Body of pancreas (tissue), 4 donors: ENCODE measurements around the gene ZEB2. TPM values are rescaled to one million over a fixed set of nuclear protein-coding genes. Genes with fewer than 3 reads are reported as not detected.

Source experiments
- ATAC-seq: fragments of 150-250 bp; one replicate; pipeline ENCODE4 v1.9.1; 2016
- DNase-seq, 4 donors: peaks; one replicate each; pipeline ENCODE4 v3.0.0-alpha.2; 2019
- H3K27ac ChIP-seq, 4 donors: fragments of 200-600 bp; sonication (generic); 1 replicate in 3 of 4; 2 replicates in 1 of 4; pipeline versions ENCODE4 v1.5.1 to v1.6.1; 2016 to 2019; ENCODE audit warnings: mild to moderate bottlenecking in 1 of 4, mixed read lengths in 1 of 4, moderate library complexity in 1 of 4
- H3K27me3 ChIP-seq, 2 donors: fragments of 200-600 bp; sonication (generic); one replicate each; pipeline ENCODE4 v1.6.0; 2016; ENCODE audit warnings: mild to moderate bottlenecking in 1 of 2
- H3K36me3 ChIP-seq, 2 donors: fragments of 200-600 bp; sonication (generic); replicated peaks in 1 of 2; 2 replicates each; pipeline ENCODE4 v1.5.1; 2016; ENCODE audit warnings: low read depth in 2 of 2; ENCODE audit not compliant: insufficient read depth in 1 of 2
- H3K4me1 ChIP-seq: fragments of 200-600 bp; sonication (generic); one replicate; pipeline ENCODE4 v1.6.0; 2016
- H3K4me3 ChIP-seq, 2 donors: fragments of 200-600 bp; sonication (generic); 1 replicate in 1 of 2; 2 replicates in 1 of 2; pipeline ENCODE4 v1.5.1; 2016 to 2019
- H3K9me3 ChIP-seq, 3 donors: fragments of 200-600 bp; sonication (generic); 1 replicate in 2 of 3; 2 replicates in 1 of 3; pipeline ENCODE4 v1.5.1; 2016
- POLR2A ChIP-seq, 3 donors: fragments of 450-650 bp; IDR thresholded peaks; one replicate each; pipeline ENCODE4 v1.6.1; 2016; ENCODE audit warnings: antibody characterized with exemption in 3 of 3, mild to moderate bottlenecking in 2 of 3
- WGBS, 2 donors: methylation state at CpG; one replicate each; pipeline ENCODE4 v1.1.5; 2017; 5-methylcytosine and 5-hydroxymethylcytosine counted together
- intact Hi-C: fragments of 100-400 bp; cut with DNase I; formaldehyde crosslinking; loops from one replicate; pipeline ENCODE4 v1.15.1; 2023
- total RNA-seq, 2 donors: library from RNA; depleted of rRNA; stranded (reverse); fragments of >200 nt; gene quantifications; one replicate each; pipeline ENCODE4 v1.1.0, GENCODE V29; 2016
- TF ChIP-seq, protein P1 (sequence below), 7 experiments: fragments of 450-650 bp in 4 of 7; fragments of 200-600 bp in 3 of 7; sonication (generic) in 3 of 7; IDR thresholded peaks; one replicate each; pipeline ENCODE4 v1.5.1; 2016 to 2019; ENCODE audit warnings: antibody characterized with exemption in 7 of 7

Gene ZEB2
- total RNA-seq, 2 donors from 2014 or later, result 18.5 to 24.6 TPM

DNA sequence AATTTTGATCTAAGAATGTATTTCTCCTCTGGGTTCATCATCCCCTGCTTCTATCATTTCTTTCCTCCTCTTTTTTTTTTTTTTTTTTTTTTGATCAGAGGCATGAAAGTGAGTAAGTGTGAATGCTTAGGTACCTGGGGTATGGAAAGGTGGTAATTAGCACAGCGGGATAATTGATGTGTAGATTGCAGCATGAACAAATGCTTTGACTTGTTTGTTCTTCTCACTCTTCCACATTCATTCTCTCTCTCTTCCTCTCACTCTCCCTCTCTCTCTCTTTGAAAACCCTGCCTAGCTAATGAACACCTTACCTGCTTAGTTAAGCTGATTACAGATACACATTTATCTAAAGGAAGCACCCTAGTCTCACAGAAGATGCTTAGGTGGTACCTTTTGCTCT is 74.7 kb downstream of the ZEB2 start:
- no peak for DNase-seq
- Histone ChIP-seq H3K36me3 (no peaks in the 10 kb centered on the region), H3K27me3 (no peaks in the 10 kb centered on the region), H3K27ac (no peak overlapping the region), H3K4me1 (no peaks in the 10 kb centered on the region), H3K4me3 (no peak overlapping the region), H3K9me3 (no peaks in the 10 kb centered on the region)
- intact Hi-C loops, result no loop called here
- ATAC-seq, result no peak
- no peak for TF ChIP-seq POLR2A (IDR thresholded peaks at IDR 0.05)
- TF ChIP-seq, protein P1, sequence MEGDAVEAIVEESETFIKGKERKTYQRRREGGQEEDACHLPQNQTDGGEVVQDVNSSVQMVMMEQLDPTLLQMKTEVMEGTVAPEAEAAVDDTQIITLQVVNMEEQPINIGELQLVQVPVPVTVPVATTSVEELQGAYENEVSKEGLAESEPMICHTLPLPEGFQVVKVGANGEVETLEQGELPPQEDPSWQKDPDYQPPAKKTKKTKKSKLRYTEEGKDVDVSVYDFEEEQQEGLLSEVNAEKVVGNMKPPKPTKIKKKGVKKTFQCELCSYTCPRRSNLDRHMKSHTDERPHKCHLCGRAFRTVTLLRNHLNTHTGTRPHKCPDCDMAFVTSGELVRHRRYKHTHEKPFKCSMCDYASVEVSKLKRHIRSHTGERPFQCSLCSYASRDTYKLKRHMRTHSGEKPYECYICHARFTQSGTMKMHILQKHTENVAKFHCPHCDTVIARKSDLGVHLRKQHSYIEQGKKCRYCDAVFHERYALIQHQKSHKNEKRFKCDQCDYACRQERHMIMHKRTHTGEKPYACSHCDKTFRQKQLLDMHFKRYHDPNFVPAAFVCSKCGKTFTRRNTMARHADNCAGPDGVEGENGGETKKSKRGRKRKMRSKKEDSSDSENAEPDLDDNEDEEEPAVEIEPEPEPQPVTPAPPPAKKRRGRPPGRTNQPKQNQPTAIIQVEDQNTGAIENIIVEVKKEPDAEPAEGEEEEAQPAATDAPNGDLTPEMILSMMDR (IDR thresholded peaks at IDR 0.05), result no peak
- WGBS, 2 donors, result 33 to 88% methylated on average over 1 of the region's 1 CpG

DNA sequence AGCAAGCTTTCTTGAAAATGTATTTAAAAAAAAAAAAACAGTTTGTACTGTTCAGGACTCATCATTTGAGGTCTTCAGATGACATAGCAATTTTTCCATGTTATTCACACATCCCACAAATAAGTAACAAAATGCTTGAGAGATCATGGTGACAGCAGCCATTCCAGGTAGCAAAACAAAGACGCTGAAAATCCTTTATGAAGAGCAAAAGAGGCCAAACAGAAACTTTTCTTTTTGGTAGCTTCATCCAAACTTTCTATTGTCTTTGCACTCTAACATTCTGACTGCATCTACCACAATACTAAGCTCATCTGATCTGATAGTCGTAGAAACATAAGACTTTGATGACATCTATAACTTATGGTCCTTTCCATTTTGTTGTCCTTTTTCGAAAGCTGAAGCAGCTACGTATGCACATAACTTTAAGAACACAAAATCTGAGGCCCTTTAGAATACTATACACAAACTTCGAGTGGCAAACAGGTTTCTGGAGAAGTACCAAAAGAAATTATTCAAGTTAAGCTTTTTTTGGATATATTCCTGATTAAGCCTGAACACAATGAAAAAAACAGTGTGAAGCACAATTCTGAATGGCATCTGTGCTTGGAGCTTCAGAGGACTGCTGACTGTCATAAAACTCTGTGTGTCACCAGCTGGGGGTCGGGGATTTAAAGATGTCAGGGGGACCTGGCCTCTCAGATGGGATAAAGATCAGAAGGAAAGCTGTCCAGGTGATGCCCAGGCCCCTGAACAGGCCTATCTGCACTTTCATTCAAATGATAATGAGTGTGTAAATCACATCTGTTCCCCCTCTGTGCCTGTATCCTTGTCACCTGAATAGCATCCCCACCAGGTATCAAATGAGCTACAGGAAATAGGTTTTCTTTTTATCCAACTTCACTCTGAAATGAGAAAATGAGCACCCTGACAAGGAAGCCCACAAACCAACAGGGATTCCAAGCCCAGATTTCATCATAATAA is 75.8 kb downstream of the ZEB2 start:
- H3K36me3 ChIP-seq, result no peaks in the 10 kb centered on the region
- DNase-seq, result no peak
- no peaks in the 10 kb centered on the region for H3K27me3 ChIP-seq
- intact Hi-C loops, result no loop called here
- H3K4me3 ChIP-seq, result no peak overlapping the region
- no peaks in the 10 kb centered on the region for H3K4me1 ChIP-seq
- 66 to 69% methylated on average over 6 of the region's 6 CpGs for WGBS, 2 donors
- no peak overlapping the region for H3K27ac ChIP-seq
- ATAC-seq, result no peak
- TF ChIP-seq, protein P1 (IDR thresholded peaks at IDR 0.05), result no peak
- no peak for TF ChIP-seq POLR2A (IDR thresholded peaks at IDR 0.05)
- no peaks in the 10 kb centered on the region for H3K9me3 ChIP-seq

DNA sequence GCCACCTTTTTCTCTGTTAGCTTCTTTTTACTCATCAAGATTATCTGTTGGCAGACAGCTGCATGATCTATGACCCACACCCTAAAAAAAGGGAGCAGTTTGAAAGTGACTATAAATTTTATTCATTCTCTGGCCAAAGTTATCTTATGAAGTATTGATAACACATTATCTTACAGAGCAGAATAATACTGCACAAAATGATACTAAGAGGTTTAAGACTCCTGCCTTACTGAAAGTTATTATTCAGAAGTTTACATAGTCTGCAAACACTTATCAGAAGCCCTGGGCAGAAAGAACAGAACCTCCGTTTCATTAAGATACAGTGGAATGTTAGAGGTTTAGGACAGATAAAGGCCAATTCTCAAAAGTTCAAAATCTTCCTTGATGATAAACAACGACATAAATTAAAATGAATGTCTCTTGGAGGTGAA is 78.2 kb downstream of the ZEB2 start:
- TF ChIP-seq POLR2A (IDR thresholded peaks at IDR 0.05), result no peak
- TF ChIP-seq, protein P1 (IDR thresholded peaks at IDR 0.05), result no peak
- H3K9me3 ChIP-seq, result no peaks in the 10 kb centered on the region
- no peak overlapping the region for H3K27ac ChIP-seq
- intact Hi-C loops, result no loop called here
- 42 to 53% methylated on average over 2 of the region's 2 CpGs for WGBS, 2 donors
- H3K27me3 ChIP-seq, result no peaks in the 10 kb centered on the region
- H3K36me3 ChIP-seq, result no peaks in the 10 kb centered on the region
- no peak for ATAC-seq
- DNase-seq, result no peak
- no peak overlapping the region for H3K4me3 ChIP-seq
- no peaks in the 10 kb centered on the region for H3K4me1 ChIP-seq

DNA sequence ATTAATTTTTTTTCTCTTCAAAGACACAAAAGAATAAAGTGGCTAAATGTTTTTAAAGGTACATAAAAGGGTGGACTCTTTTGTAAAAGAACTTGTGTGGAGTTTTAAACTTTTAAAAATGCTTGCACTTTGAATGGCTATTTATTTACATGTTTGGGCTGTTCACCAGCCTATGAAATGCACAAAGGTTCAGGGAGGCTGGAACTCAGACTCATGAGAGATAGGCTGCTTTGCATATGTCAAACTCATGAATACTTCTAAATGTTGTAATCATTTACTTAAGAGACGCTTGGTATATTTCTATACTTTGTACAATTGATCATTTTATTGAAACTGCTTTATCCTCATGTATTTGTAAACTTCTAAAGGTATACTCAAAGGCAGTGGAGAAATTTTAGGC is 79.9 kb downstream of the ZEB2 start:
- DNase-seq (no peak), ATAC-seq (no peak)
- no peaks in the 10 kb centered on the region for H3K9me3 ChIP-seq
- H3K4me3 ChIP-seq, result no peak overlapping the region
- no peaks in the 10 kb centered on the region for H3K4me1 ChIP-seq
- no peak for TF ChIP-seq POLR2A (IDR thresholded peaks at IDR 0.05)
- TF ChIP-seq, protein P1 (IDR thresholded peaks at IDR 0.05), result no peak
- intact Hi-C loops, result no loop called here
- 72 to 75% methylated on average over 1 of the region's 1 CpG for WGBS, 2 donors
- H3K27ac ChIP-seq, result no peak overlapping the region
- no peaks in the 10 kb centered on the region for H3K27me3 ChIP-seq
- no peaks in the 10 kb centered on the region for H3K36me3 ChIP-seq
